NCI-H2081 treated with DMSO at 0.1 percent for 48 hours (cell line): ENCODE data around the gene MARK2.
A peak's percentile ranks its signal among the peaks of the same experiment; 100 is the strongest.
"Not testable (repeated sequence)": the region's sequence is repeated elsewhere in the genome, so short reads cannot be mapped to it uniquely, and the experiment has no call there.

Experiments used
- DNase-seq: peaks from one replicate; lab custom pipeline; 2025; lab: John Stamatoyannopoulos, UW

MARK2 gene

GRCh38 chr11:63838678-63839507 lies at the start of gene MARK2:
MARK2 (plus strand) TSS chr11:63839110; CDS start chr11:63839507, 397 bp downstream.
- DNase-seq: peak; percentile 95

DNA sequence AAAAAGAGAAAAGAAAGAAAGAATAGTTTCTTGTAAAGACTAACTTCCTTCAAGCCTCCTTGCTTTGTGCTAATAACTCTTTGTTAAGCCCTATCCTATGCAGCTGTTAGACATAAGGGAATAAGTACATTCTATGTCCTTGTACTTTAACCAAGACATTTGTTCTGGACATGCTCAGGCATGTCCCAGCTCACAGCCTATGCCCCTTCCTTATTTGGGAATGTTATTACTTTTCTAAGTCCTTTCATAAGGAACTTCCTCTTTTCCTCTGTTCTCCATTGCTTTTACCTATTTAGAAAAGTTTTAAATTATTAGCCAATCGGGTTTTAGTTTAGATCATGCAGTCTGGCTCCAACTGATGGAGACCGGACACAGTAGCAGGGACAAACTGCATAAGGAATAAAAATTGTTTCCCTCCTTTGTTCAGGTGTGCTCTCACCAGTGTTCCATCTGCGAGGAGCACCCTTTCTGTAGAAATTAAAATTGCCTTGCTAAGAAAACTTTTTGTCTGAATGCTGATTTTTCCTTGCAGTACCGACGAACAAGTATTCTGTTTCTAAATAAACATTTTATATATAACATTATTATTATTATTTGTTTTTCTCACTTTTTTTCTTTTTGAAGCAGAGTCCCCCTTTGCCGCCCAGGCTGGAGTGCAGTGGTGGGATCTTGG lies 47.3 kb upstream of the MARK2 start:
- DNase-seq: no peak

DNA sequence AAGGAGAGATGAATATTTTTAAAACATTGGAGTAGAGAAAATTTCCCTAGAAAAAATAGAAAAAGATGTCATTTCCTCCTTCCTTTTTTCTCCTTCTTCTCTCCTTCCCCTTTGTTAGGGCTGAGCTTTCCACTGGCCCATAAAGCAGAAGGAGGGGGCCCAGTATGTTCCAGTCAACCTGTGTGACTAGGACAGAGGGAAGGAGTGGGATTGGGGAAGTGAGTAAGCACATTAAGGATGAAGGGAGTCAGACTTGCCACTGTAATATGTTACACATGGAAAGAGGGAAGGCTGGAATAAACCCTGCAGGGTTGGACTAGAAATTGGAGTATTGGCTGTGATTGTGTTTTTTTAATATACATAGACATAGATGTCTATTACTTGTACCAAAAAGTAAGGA lies 45.7 kb upstream of the MARK2 start:
- no peak for DNase-seq

DNA sequence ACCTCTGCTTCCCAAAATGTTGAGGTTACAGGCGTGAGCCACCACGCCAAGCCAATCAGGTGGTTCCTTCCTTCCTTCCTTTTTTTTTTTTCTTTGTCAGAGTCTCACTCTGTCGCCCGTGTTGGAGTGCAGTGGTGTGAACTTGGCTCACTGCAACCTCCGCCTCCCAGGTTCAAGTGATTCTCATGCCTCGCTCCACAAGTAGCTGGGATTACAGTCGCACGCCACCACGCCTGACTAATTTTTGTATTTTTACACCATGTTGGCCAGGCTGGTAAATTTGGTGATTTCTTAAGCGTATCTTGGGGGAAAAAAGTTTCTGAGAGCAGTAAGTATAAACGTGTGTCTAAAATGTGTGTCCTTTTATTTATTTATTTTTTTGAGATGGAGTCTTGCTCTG lies 43.8 kb upstream of the MARK2 start:
- no peak for DNase-seq

DNA sequence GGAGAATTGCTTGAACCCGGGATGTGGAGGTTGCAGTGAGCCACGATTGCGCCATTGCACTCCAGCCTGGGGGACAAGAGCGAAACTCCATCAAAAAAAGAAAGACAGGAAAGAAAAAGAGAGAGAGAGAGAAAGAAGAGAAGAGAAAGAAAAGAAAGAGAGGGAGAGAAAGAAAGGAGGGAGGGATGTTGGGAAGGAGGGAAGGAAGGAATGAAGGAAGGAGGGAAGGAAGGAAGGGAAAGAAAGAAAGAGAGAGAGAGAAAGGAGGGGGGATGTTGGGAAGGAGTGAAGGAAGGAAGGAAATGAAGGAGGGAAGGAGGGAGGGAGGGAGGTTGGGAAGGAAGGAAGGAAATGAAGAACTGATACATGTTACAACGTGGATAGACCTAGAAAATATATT lies 38.0 kb upstream of the MARK2 start:
- DNase-seq: no peak

GRCh38 chr11:63802637-63803414 lies 36.1 kb upstream of the MARK2 start:
- no peak for DNase-seq

GRCh38 chr11:63804259-63804658 lies 34.7 kb upstream of the MARK2 start:
- no peak for DNase-seq

DNA sequence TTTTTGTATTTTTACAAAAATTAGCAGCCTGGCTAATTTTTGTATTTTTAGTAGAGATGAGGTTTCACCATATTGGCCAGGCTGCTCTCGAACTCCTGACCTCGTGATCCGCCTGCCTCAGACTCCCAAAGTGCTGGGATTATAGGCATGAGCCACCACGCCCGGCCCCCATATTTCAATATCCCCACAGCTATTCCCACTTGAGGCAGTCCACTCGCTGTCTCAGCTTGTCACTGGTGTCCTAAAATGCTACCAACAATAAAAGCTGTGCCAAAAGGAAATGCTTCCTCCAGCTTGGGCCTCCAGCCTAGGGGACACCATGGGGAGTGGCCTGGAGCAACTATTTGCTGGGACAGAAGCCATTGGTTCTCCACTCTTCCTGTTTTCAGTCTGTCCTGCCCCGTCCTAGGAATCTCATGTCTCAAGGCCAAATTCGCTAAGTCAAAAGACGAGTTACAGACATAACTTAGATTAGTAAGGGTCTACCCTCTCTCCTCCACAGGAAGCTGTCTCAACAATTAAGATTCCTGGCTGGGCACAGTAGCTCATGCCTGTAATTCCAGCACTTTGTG lies 33.0 kb upstream of the MARK2 start:
- no peak for DNase-seq

DNA sequence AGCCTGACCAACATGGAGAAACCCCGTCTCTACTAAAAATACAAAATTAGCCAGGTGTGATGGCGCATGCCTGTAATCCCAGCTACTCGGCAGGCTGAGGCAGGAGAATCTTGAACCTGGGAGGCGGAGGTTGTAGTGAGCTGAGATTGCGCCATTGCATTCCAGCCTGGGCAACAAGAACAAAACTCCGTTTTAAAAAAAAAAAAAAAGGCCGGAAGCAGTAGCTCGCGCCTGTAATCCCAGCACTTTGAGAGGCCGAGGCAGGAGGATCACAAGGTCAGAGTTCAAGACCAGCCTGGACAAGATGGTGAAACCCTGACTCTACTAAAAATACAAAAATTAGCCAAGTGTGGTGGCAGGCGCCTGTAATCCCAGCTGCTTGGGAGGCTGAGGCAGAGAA lies 28.5 kb upstream of the MARK2 start:
- not testable (repeated sequence) for DNase-seq

DNA sequence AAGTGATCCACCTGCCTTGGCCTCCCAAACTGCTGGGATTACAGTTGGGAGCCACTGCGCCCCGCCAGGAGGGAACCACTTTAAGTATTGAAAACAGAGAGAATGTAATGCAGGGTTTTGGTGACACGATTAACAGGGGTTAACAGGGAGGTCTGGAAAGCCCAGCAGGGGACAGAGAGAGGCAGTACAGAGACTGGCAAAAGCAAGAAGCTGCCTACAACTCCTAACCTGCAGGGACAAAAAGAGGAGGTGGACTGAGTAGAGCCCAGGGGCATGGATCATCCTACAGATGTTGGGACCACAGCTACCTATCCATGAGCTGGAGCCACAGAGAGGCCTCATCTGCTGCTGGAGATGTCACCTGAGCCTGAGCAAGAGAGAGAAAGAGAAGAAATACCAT lies 27.4 kb upstream of the MARK2 start:
- no peak for DNase-seq

DNA sequence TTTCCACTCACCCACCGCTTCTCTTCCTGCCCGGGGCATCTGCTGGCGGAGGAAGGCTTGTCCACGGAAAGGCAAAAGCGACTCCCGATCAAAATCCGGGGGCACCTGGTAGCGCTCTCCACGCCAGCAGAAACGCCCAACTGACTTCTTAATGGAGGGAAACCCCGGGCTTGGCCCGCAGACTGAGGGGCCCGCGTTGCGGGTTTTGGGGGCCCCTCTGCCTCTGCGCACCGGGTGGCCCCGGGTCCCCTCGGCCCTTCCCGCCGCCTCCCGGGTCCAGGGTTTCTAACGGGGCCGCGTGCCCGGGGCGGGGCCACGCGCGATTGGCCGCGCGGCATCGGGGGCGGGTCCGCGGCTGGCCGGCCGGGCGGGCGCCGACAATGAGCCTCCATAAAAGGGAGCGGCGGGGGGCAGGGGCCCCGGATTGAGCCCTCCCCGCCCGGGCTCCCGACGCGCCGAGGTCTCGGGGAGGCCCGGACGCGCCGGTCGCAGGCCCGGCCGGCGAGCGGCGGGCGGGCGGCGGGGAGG lies 25.8 kb upstream of the MARK2 start, which contains the start of gene SPINDOC:
Gene SPINDOC (plus strand): TSS at position 422 of the 528 bp plus-strand sequence. CDS start 231 bp downstream, outside the sequence.
- peak; percentile 13 for DNase-seq

- no peak for DNase-seq
Measured at GRCh38 chr11:63813563-63814382, 25.1 kb upstream of the MARK2 start.

GRCh38 chr11:63814383-63814736 lies 24.6 kb upstream of the MARK2 start:
- no peak for DNase-seq

DNA sequence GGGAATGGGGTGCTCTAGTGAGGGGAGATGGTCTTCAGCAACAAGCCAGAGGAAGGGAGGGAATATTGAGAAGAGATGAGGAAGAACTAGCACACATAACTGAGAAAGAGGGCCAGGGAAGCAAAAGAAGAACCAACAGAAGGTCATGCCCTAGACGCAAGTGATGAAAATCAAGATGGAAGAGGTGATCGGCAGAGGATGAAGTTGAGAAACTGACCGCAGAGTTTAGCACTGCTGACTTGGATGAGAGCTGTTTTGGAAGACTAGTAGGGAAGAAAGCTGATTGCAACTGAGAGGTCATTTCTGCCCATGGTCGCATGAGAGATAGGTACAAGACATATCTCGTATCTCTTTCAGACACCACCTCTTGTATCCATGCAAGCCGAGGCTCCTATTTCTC lies 22.7 kb upstream of the MARK2 start:
- no peak for DNase-seq

DNA sequence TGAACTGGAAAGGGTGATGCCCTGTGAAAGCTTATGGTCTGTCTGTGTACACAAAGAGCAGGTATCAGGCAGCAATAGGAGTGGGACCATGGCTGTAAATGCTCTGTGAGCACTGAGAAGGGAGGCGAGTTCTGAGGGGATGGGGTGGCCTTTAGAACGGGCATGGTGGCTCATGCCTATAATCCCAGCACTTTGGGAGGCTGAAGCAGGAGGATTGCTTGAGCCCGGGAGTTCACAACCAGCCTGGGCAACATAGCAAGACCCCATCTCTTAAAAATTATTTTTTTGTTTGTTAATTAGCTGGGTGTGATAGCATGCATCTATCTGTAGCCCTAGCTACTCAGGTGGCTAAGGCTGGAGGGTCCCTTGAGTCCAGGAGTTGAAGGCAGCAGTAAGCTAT lies 22.2 kb upstream of the MARK2 start:
- DNase-seq: no peak

GRCh38 chr11:63817758-63818498 lies 21.0 kb upstream of the MARK2 start:
- DNase-seq: no peak

- no peak for DNase-seq
Measured at GRCh38 chr11:63818609-63819008, 20.3 kb upstream of the MARK2 start.

DNA sequence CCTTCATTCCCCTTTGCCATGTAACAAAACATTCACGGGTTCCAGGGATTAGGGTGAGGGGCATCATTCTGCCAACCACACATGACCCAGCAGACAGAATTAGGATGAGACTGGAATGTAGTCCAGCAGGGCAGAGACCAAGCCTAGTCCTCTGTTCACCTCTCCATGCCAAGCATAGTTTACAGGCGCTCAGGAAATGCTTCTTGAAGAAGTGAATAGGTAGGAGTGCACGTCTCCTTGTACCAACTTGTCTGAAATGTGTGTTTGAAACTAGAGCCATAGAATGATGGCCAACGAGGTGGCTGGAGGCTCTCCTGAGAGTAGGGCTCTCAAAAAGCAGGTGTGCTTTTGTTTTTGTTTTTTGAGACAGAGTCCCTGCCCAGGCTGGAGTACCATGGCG lies 17.5 kb upstream of the MARK2 start:
- DNase-seq: no peak

- DNase-seq: no peak
Measured at GRCh38 chr11:63826471-63827190, 12.3 kb upstream of the MARK2 start.
